Heart left ventricle (tissue), 13 donors: ENCODE data around the gene PHACTR3.

Experiments
- CTCF ChIP-seq, 12 donors: fragments of 200-600 bp; sonication (generic) in 4 of 12; IDR thresholded peaks; one replicate each; pipeline versions ENCODE4 v1.5.0 to v1.8.0; 2018 to 2022; ENCODE audit warnings: antibody characterized with exemption in 12 of 12, mild to moderate bottlenecking in 5 of 12
- POLR2A ChIP-seq, 2 donors: fragments of 450-650 bp; IDR thresholded peaks; one replicate each; pipeline ENCODE4 v1.6.1; 2017; ENCODE audit warnings: antibody characterized with exemption in 2 of 2, mild to moderate bottlenecking in 2 of 2, moderate library complexity in 2 of 2
- donor health status: ischemic (EF 13 %, LVEDD 7.1; RV severe dilation, severe dysfunction).
- donor health status: DM: no; HTN: yes; CAD: no.
- donor health status: DM: no; HTN: no; CAD: no.
- donor health status: ischemic (EF 25% LVEDD 6.9; RV normal size, moderate dysfunction).
- donor health status: ischemic (EF 25% LVEDD 5.7; RV mildly dilated, moderate dysfunction).
- donor health status: ischemic (EF 35%, LVEDD 5.7; RV mildly dilated, moderate dysfunction).
- donor health status: nonischemic (EF 11% LVEDD 7.7; RV severe dilation, severe dysfunction).
- donor health status: DM: yes; HTN: yes; CAD: no.
- donor health status: PGD.
- donor health status: ischemic (EF 29% LVEDD 5.4; RV normal size, mild dysfunction).
- donor health status: nonischemic (EF 23%, LVEDD 6.1; RV moderate dilation, normal function).

GRCh38 chr20:59630526-59630925 lies 26.2 kb downstream of the PHACTR3 start:
- TF ChIP-seq CTCF (IDR thresholded peaks at IDR 0.05) (no peak), POLR2A (IDR thresholded peaks at IDR 0.05) (no peak)
